B cell (primary cell): ENCODE measurements around the gene RAP1GAP2. TPM values are rescaled to one million over a fixed set of nuclear protein-coding genes. Genes with fewer than 3 reads are reported as not detected.

ENCODE experiments used
- ATAC-seq: fragments of 200-7000 bp; cut with Tn5 transposase; one replicate; pipeline ENCODE4 v1.10.0; 2021; ENCODE audit warnings: low read depth, mild to moderate bottlenecking, moderate number of reproducible peaks, moderate library complexity
- CTCF ChIA-PET: fragments of 350-600 bp; sonication (Branson Sonifier 250); formaldehyde crosslinking; loops from one replicate; lab custom pipeline; 2021; ENCODE audit warnings: antibody characterized with exemption, inconsistent platforms; lab: Charles Lee
- POLR2A ChIA-PET: fragments of 350-600 bp; sonication (Branson Sonifier 250); formaldehyde crosslinking; loops from one replicate; lab custom pipeline; 2021; ENCODE audit warnings: antibody characterized with exemption; lab: Charles Lee
- DNase-seq: peaks from one replicate; pipeline ENCODE4 v3.0.0; 2013
- H2AFZ ChIP-seq: 2 replicates; pipeline ENCODE4 v1.6.1; 2012; ENCODE audit warnings: mild to moderate bottlenecking, low read depth, low read length; ENCODE audit not compliant: insufficient read depth, poor library complexity, severe bottlenecking
- H3K27ac ChIP-seq, 2 donors: 1 replicate in 1 of 2; 2 replicates in 1 of 2; pipeline ENCODE4 v1.5.1; 2012 to 2013; ENCODE audit warnings: low read length in 2 of 2, mild to moderate bottlenecking in 2 of 2, moderate library complexity in 1 of 2
- H3K27me3 ChIP-seq, 4 experiments: fragments of 200-600 bp in 1 of 4; sonication (generic) in 1 of 4; replicated peaks in 1 of 4; 1 replicate in 2 of 4; 2 replicates in 2 of 4; pipeline versions ENCODE4 v1.6.1 to v1.7.0; 2013 to 2016; ENCODE audit warnings: low read length in 3 of 4, mild to moderate bottlenecking in 2 of 4, mixed read lengths in 1 of 4, moderate library complexity in 1 of 4; ENCODE audit not compliant: insufficient read depth in 4 of 4, control insufficient read depth in 3 of 4; ENCODE audit errors: control extremely low read depth in 1 of 4
- H3K36me3 ChIP-seq, 2 experiments: replicated peaks in 1 of 2; 1 replicate in 1 of 2; 2 replicates in 1 of 2; pipeline versions ENCODE4 v1.6.1 to v1.7.1; 2013; ENCODE audit warnings: low read length in 1 of 2; ENCODE audit not compliant: insufficient read depth in 2 of 2, control insufficient read depth in 1 of 2; ENCODE audit errors: control extremely low read depth in 1 of 2, extremely low read depth in 1 of 2
- H3K4me1 ChIP-seq, 2 donors: fragments of 200-600 bp in 1 of 2; sonication (generic) in 1 of 2; 1 replicate in 1 of 2; 2 replicates in 1 of 2; pipeline versions ENCODE4 v1.5.1 to v1.6.1; 2013 to 2017; ENCODE audit warnings: low read length in 2 of 2; ENCODE audit not compliant: control insufficient read depth in 2 of 2, insufficient read depth in 2 of 2
- H3K4me2 ChIP-seq: replicated peaks from 2 replicates; pipeline ENCODE3; 2012; ENCODE audit warnings: mild to moderate bottlenecking, low read depth, low read length; ENCODE audit not compliant: poor library complexity, severe bottlenecking
- H3K4me3 ChIP-seq, 5 experiments: fragments of 200-600 bp in 1 of 5; sonication (generic) in 1 of 5; 1 replicate in 3 of 5; 2 replicates in 2 of 5; pipeline versions ENCODE4 v1.5.1 to v1.7.0; 2011 to 2016; ENCODE audit warnings: low read length in 4 of 5, mild to moderate bottlenecking in 4 of 5, low read depth in 2 of 5, control low read depth in 1 of 5, moderate library complexity in 1 of 5; ENCODE audit not compliant: insufficient read depth in 1 of 5; ENCODE audit errors: control extremely low read depth in 1 of 5, extremely low read depth in 1 of 5
- H3K79me2 ChIP-seq: fragments of 200-600 bp; sonication (generic); one replicate; pipeline ENCODE4 v1.6.0; 2016; ENCODE audit warnings: low read length; ENCODE audit not compliant: control insufficient read depth, insufficient read depth
- H3K9ac ChIP-seq: fragments of 200-600 bp; sonication (generic); 2 replicates; pipeline ENCODE4 v1.6.1; 2017; ENCODE audit warnings: mild to moderate bottlenecking, low read length, moderate library complexity
- H3K9me3 ChIP-seq, 3 donors: one replicate each; pipeline versions ENCODE4 v1.6.1 to v1.7.1; 2013; ENCODE audit warnings: low read length in 2 of 3; ENCODE audit not compliant: control insufficient read depth in 2 of 3, insufficient read depth in 1 of 3; ENCODE audit errors: control extremely low read depth in 1 of 3
- H4K20me1 ChIP-seq: 2 replicates; pipeline ENCODE4 v1.6.0; 2012; ENCODE audit warnings: mild to moderate bottlenecking, low read length; ENCODE audit not compliant: insufficient read depth, control insufficient read depth, poor library complexity, severe bottlenecking
- H3K27ac Mint-ChIP-seq: one replicate; pipeline ENCODE4 v1.8.0; 2021; ENCODE audit warnings: mixed read lengths
- H3K27me3 Mint-ChIP-seq: one replicate; pipeline ENCODE4 v1.8.0; 2021; ENCODE audit warnings: mixed read lengths
- H3K4me1 Mint-ChIP-seq: one replicate; pipeline ENCODE4 v1.8.0; 2021; ENCODE audit warnings: mixed read lengths
- H3K4me3 Mint-ChIP-seq: one replicate; pipeline ENCODE4 v1.8.0; 2021; ENCODE audit warnings: mixed read lengths
- H3K9me3 Mint-ChIP-seq: one replicate; pipeline ENCODE4 v1.8.0; 2022; ENCODE audit warnings: mixed read lengths; ENCODE audit not compliant: insufficient read depth
- EZH2 ChIP-seq: IDR thresholded peaks from 2 replicates; pipeline ENCODE4 v1.6.1; 2012; ENCODE audit warnings: borderline replicate concordance, low read depth, mild to moderate bottlenecking, moderate library complexity, low read length; ENCODE audit not compliant: insufficient read depth, poor library complexity, severe bottlenecking
- WGBS: methylation state at CpG from one replicate; pipeline ENCODE4 v1.1.5; 2013; ENCODE audit warnings: missing lambda C conversion rate; ENCODE audit not compliant: insufficient coverage; 5-methylcytosine and 5-hydroxymethylcytosine counted together
- intact Hi-C: fragments of 100-400 bp; cut with micrococcal nuclease; formaldehyde crosslinking; loops from one replicate; pipeline ENCODE4 v1.10.0; 2022
- polyA plus RNA-seq: library from polyadenylated mRNA; depleted of rRNA; stranded (reverse); fragments of >200 nt; gene quantifications from 2 replicates; pipeline ENCODE4 v1.2.3, GENCODE V29; 2012
- total RNA-seq, 2 donors: library from RNA; stranded (reverse); fragments of 120-200 nt in 1 of 2; gene quantifications; 1 replicate in 1 of 2; 2 replicates in 1 of 2; pipeline versions ENCODE4 v1.2.3 to v1.2.4, GENCODE V29; 2013 to 2022
- TF ChIP-seq, protein P1 (sequence below): fragments of 200-600 bp; IDR thresholded peaks from one replicate; pipeline ENCODE4 v1.8.0; 2022; ENCODE audit warnings: antibody characterized with exemption, mild to moderate bottlenecking

Gene RAP1GAP2
- total and polyA plus RNA-seq, 2 donors (not counting 1 experiment from before 2014, with no cell fraction given) = 14.9 to 16.4 TPM

DNA sequence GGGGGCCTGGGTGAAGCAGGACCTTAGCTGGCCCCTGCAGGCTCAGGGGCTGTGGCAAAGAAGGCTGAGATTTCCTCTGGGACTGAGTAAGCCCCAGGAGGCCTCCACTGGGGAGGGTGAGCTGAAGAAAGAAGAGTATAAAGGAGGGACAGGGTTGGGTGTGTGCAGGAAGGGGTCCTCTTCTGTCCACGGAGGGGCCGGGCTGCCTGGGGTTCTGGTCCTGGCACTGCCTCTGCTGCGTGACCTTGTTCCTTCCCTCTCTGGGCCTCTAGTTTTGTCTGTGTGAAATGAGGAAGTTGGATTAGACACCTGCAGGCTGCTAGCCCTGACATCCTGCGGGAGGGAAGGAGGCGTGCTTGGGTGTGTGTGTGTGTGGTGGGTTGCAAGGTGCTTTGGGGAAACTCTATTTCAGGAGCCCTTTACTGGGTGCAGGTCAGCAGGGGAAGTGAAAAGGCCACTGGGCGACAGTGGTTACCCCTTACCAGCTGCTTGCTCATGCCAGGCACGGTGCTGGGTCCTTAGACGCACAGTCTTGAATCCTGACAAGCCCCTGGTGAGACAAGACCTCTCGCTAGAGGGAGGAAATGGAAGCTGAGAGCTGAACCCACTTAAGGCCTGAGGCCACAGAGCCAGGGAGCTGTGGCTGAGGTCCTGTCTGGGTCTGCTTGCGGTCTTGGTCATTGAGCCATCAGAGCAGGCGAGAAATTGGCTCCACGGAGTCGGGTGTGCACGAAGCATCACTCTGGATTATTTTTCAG lies 206.5 kb downstream of the RAP1GAP2 start:
- Histone ChIP-seq H3K9ac (peak overlapping the region; percentile 68), H3K36me3 (peaks cover 0 to 11% of the 10 kb centered on the region in 2 experiments), H4K20me1 (no peaks in the 10 kb centered on the region), H3K4me1 (peaks cover 37 to 46% of the 10 kb centered on the region in 2 donors), H3K4me3 (peak overlapping the region; percentile 36 to 56 (median 50)), H3K79me2 (peaks cover 6% of the 10 kb centered on the region), H3K27ac (peak overlapping the region; percentile 89 to 96), H3K9me3 (no peaks in the 10 kb centered on the region), H3K27me3 (no peaks in the 10 kb centered on the region), H3K4me2 (peak overlapping the region; percentile 87), H2AFZ (no peak overlapping the region)
- Mint-ChIP-seq H3K4me1 (peaks cover 39% of the 10 kb centered on the region), H3K27me3 (no peaks in the 10 kb centered on the region), H3K4me3 (peak overlapping the region; percentile 87), H3K9me3 (no peaks in the 10 kb centered on the region), H3K27ac (peak overlapping the region; percentile 100)
- ChIA-PET POLR2A (interaction anchor here (0.6 to 3.9 kb wide), 10 partner anchors 27 to 1946 kb away, joined by 3 to 24 read pairs (median 4); partner anchors contain the start of genes PFN1 and RAP1GAP2), CTCF (interaction anchor here (0.6 to 5.0 kb wide), 10 partner anchors 9 to 216 kb away, joined by 3 to 61 read pairs (median 7); no protein-coding TSS in a partner anchor)
- WGBS = under 1% methylated on average over 13 of the region's 14 CpGs
- DNase-seq = peak; percentile 89
- ATAC-seq = peak; percentile 59
- intact Hi-C loops = loop anchor here (1.0 to 5.0 kb wide), 7 partner anchors 46 to 600 kb away; partner anchors contain the start of genes MNT and TRPV3
- TF ChIP-seq, protein P1, sequence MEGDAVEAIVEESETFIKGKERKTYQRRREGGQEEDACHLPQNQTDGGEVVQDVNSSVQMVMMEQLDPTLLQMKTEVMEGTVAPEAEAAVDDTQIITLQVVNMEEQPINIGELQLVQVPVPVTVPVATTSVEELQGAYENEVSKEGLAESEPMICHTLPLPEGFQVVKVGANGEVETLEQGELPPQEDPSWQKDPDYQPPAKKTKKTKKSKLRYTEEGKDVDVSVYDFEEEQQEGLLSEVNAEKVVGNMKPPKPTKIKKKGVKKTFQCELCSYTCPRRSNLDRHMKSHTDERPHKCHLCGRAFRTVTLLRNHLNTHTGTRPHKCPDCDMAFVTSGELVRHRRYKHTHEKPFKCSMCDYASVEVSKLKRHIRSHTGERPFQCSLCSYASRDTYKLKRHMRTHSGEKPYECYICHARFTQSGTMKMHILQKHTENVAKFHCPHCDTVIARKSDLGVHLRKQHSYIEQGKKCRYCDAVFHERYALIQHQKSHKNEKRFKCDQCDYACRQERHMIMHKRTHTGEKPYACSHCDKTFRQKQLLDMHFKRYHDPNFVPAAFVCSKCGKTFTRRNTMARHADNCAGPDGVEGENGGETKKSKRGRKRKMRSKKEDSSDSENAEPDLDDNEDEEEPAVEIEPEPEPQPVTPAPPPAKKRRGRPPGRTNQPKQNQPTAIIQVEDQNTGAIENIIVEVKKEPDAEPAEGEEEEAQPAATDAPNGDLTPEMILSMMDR = no peak
- TF ChIP-seq EZH2 = no peak
